GM23338 (cell line): ENCODE results near the gene TGM2. TPM values are rescaled to one million over a fixed set of nuclear protein-coding genes. Genes with fewer than 3 reads are reported as not detected.

Experiments
- ATAC-seq: fragments of 200-7000 bp; cut with Tn5 transposase; 3 replicates; pipeline ENCODE4 v1.9.1; 2020
- DNase-seq: peaks from one replicate; pipeline ENCODE4 v3.0.0-alpha.2; 2015; ENCODE audit warnings: low spot score
- H2AFZ ChIP-seq: fragments of 200-600 bp; sonication (generic); 2 replicates; pipeline ENCODE4 v1.8.0; 2016; ENCODE audit warnings: antibody characterized with exemption, mild to moderate bottlenecking, moderate library complexity
- H3F3A ChIP-seq: fragments of 200-600 bp; sonication (generic); replicated peaks from 2 replicates; pipeline ENCODE4 v1.8.0; 2017; ENCODE audit warnings: antibody characterized with exemption, mixed run types, low read depth
- H3K27ac ChIP-seq: fragments of 200-600 bp; sonication (generic); 2 replicates; pipeline ENCODE4 v1.6.1; 2016; ENCODE audit warnings: low read depth
- H3K27me3 ChIP-seq: fragments of 200-600 bp; sonication (generic); 2 replicates; pipeline ENCODE4 v1.8.0; 2016; ENCODE audit warnings: mild to moderate bottlenecking, mixed run types, moderate library complexity; ENCODE audit not compliant: insufficient read depth
- H3K36me3 ChIP-seq: fragments of 200-600 bp; sonication (generic); 2 replicates; pipeline ENCODE4 v1.8.0; 2016; ENCODE audit warnings: mild to moderate bottlenecking; ENCODE audit not compliant: insufficient read depth
- H3K4me1 ChIP-seq: fragments of 200-600 bp; sonication (generic); 2 replicates; pipeline ENCODE4 v1.8.0; 2016; ENCODE audit warnings: mild to moderate bottlenecking, moderate library complexity; ENCODE audit not compliant: insufficient read depth
- H3K4me2 ChIP-seq: fragments of 200-600 bp; sonication (generic); 2 replicates; pipeline ENCODE4 v1.7.1; 2017; ENCODE audit warnings: mixed run types
- H3K4me3 ChIP-seq: fragments of 200-600 bp; sonication (generic); 2 replicates; pipeline ENCODE4 v1.6.1; 2016; ENCODE audit warnings: mixed run types
- H3K79me2 ChIP-seq: fragments of 200-600 bp; sonication (generic); replicated peaks from 2 replicates; pipeline ENCODE4 v1.8.0; 2017; ENCODE audit warnings: mild to moderate bottlenecking; ENCODE audit not compliant: insufficient read depth
- H3K9me2 ChIP-seq: fragments of 200-600 bp; sonication (generic); 2 replicates; pipeline ENCODE4 v1.8.0; 2017; ENCODE audit not compliant: insufficient read depth
- H4K20me1 ChIP-seq: fragments of 200-600 bp; sonication (generic); replicated peaks from 2 replicates; pipeline ENCODE4 v1.8.0; 2017; ENCODE audit warnings: mild to moderate bottlenecking; ENCODE audit not compliant: insufficient read depth
- H3K27ac Mint-ChIP-seq: 2 replicates; pipeline ENCODE4 v1.8.0; 2020; ENCODE audit warnings: inconsistent platforms, mild to moderate bottlenecking, moderate library complexity, mixed read lengths
- H3K27me3 Mint-ChIP-seq: 3 replicates; pipeline ENCODE4 v1.8.0; 2022; ENCODE audit warnings: low read depth, mild to moderate bottlenecking, moderate library complexity, mixed read lengths, inconsistent platforms; ENCODE audit not compliant: insufficient read depth, poor library complexity
- H3K36me3 Mint-ChIP-seq: 3 replicates; pipeline ENCODE4 v1.8.0; 2021; ENCODE audit warnings: low read depth, mild to moderate bottlenecking, inconsistent platforms, moderate library complexity, mixed read lengths
- H3K4me1 Mint-ChIP-seq: 3 replicates; pipeline ENCODE4 v1.8.0; 2020; ENCODE audit warnings: mild to moderate bottlenecking, inconsistent platforms, mixed read lengths
- H3K4me3 Mint-ChIP-seq: 3 replicates; pipeline ENCODE4 v1.8.0; 2021; ENCODE audit warnings: moderate library complexity, mild to moderate bottlenecking, inconsistent platforms, mixed read lengths
- H3K9me3 Mint-ChIP-seq: 3 replicates; pipeline ENCODE4 v1.8.0; 2020; ENCODE audit warnings: moderate library complexity, mild to moderate bottlenecking, inconsistent platforms, mixed read lengths
- CREB1 ChIP-seq: fragments of 250-450 bp; sonication (Bioruptor Pico); IDR thresholded peaks from 2 replicates; pipeline ENCODE4 v1.5.0; 2020; ENCODE audit warnings: low read depth, mild to moderate bottlenecking, moderate library complexity
- EZH2phosphoT487 ChIP-seq: fragments of 200-600 bp; sonication (generic); IDR thresholded peaks from one replicate; pipeline ENCODE4 v1.8.1; 2018; ENCODE audit warnings: antibody characterized with exemption; ENCODE audit not compliant: unreplicated experiment
- JUNB ChIP-seq: IDR thresholded peaks from one replicate; pipeline ENCODE4 v1.6.1; 2016; ENCODE audit warnings: antibody characterized with exemption; ENCODE audit not compliant: unreplicated experiment
- NANOG ChIP-seq: IDR thresholded peaks from 2 replicates; pipeline ENCODE4 v1.6.1; 2016; ENCODE audit warnings: antibody characterized with exemption, borderline replicate concordance
- POLR2AphosphoS5 ChIP-seq: IDR thresholded peaks from 2 replicates; pipeline ENCODE4 v1.6.1; 2016; ENCODE audit warnings: antibody characterized with exemption, low read depth
- STAT1 ChIP-seq: IDR thresholded peaks from one replicate; pipeline ENCODE4 v1.6.1; 2016; ENCODE audit warnings: antibody characterized with exemption; ENCODE audit not compliant: unreplicated experiment
- ZNF114 ChIP-seq: fragments of 250-450 bp; sonication (Bioruptor Pico); IDR thresholded peaks from 2 replicates; pipeline ENCODE4 v1.5.0; 2020; ENCODE audit warnings: mild to moderate bottlenecking, moderate library complexity
- ZNF331 ChIP-seq: fragments of 250-450 bp; sonication (Bioruptor Pico); IDR thresholded peaks from 2 replicates; pipeline ENCODE4 v1.5.0; 2020; ENCODE audit warnings: low read depth, mild to moderate bottlenecking, moderate library complexity
- polyA plus RNA-seq: library from polyadenylated mRNA; unstranded; fragments of >200 nt; fragmentation: Nextera tagmentation; extraction: Ambion mirVana; gene quantifications from 2 replicates; pipeline ENCODE4 v1.2.1, GENCODE V29; 2016
- total RNA-seq: library from RNA; depleted of rRNA; stranded (reverse); fragments of >200 nt; shearing (Covaris generic); gene quantifications from 2 replicates; pipeline ENCODE4 v1.2.3, GENCODE V29; 2014
- TF ChIP-seq, protein P1 (sequence below): IDR thresholded peaks from one replicate; pipeline ENCODE4 v1.6.1; 2018; ENCODE audit warnings: antibody characterized with exemption; ENCODE audit not compliant: unreplicated experiment
- TF ChIP-seq, protein P2 (sequence below): fragments of 250-450 bp; sonication (Bioruptor Pico); IDR thresholded peaks from 2 replicates; pipeline ENCODE4 v1.5.0; 2020; ENCODE audit warnings: mild to moderate bottlenecking, moderate library complexity
- TF ChIP-seq, protein P3 (sequence below): IDR thresholded peaks from 2 replicates; pipeline ENCODE4 v1.6.1; 2016; ENCODE audit warnings: antibody characterized with exemption

Gene TGM2
- total and polyA plus RNA-seq, 2 experiments from 2014 or later: 0.45 to 1.0 TPM

DNA sequence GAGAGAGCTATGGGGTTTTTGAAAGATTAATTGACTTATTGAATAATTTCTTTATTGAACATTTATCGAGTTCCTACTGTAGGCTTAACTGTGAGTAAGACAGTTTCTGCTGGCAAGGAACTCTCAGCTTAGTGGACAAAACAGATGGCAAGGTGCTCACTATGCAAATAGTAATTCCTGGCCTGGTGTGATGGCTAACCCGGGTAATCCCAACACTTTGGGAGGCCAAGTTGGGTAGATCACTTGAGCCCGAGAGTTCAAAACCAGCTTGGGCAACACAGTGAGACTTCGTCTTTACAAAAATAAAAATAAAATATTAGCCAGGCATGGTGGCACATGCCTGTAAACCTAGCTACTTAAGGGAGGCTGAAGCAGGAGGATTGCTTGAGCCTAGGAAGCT, 13.5 kb upstream of the TGM2 start (continued):
- TF ChIP-seq, protein P1, sequence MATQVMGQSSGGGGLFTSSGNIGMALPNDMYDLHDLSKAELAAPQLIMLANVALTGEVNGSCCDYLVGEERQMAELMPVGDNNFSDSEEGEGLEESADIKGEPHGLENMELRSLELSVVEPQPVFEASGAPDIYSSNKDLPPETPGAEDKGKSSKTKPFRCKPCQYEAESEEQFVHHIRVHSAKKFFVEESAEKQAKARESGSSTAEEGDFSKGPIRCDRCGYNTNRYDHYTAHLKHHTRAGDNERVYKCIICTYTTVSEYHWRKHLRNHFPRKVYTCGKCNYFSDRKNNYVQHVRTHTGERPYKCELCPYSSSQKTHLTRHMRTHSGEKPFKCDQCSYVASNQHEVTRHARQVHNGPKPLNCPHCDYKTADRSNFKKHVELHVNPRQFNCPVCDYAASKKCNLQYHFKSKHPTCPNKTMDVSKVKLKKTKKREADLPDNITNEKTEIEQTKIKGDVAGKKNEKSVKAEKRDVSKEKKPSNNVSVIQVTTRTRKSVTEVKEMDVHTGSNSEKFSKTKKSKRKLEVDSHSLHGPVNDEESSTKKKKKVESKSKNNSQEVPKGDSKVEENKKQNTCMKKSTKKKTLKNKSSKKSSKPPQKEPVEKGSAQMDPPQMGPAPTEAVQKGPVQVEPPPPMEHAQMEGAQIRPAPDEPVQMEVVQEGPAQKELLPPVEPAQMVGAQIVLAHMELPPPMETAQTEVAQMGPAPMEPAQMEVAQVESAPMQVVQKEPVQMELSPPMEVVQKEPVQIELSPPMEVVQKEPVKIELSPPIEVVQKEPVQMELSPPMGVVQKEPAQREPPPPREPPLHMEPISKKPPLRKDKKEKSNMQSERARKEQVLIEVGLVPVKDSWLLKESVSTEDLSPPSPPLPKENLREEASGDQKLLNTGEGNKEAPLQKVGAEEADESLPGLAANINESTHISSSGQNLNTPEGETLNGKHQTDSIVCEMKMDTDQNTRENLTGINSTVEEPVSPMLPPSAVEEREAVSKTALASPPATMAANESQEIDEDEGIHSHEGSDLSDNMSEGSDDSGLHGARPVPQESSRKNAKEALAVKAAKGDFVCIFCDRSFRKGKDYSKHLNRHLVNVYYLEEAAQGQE: no peak

DNA sequence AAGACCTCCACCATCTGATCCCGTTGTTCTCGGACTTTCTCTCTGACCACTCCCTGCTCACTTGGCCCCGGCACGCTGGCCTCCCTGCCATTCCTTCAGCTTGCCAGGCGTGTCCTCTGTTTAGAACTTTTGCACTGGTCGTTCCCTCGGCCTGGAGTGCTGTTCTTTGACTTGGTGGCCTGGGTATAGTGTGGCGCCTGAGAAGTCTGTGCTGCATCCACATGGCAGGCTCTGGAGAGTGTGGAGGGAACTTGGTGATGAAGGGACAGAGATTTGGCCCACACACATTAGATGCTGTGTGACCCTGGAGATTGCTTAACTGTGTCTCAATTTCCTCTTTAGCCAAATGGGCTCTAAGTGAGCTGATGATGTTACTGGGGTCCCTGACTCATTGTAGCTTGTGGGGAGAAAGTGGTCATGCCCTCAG, 13.0 kb upstream of the TGM2 start:
- Mint-ChIP-seq H3K27me3 (no peaks in the 10 kb centered on the region), H3K4me1 (peaks cover 5% of the 10 kb centered on the region; the same call in 2 of the 3 replicates), H3K36me3 (no peaks in the 10 kb centered on the region), H3K9me3 (no peaks in the 10 kb centered on the region), H3K27ac (no peak overlapping the region), H3K4me3 (no peak overlapping the region)
- Histone ChIP-seq H3K4me1 (peaks cover 8% of the 10 kb centered on the region), H3K79me2 (no peaks in the 10 kb centered on the region), H3K4me3 (no peak overlapping the region), H2AFZ (0 out of 2 replicates have a peak overlapping the region, but pooled peaks have one; percentile 52), H3K27ac (no peak overlapping the region), H4K20me1 (no peaks in the 10 kb centered on the region), H3K27me3 (no peaks in the 10 kb centered on the region), H3K36me3 (no peaks in the 10 kb centered on the region), H3F3A (no peaks in the 10 kb centered on the region), H3K4me2 (no peak overlapping the region), H3K9me2 (no peaks in the 10 kb centered on the region)
- no peak for ATAC-seq
- TF ChIP-seq JUNB: no peak
- TF ChIP-seq NANOG: no peak
- TF ChIP-seq, protein P2, sequence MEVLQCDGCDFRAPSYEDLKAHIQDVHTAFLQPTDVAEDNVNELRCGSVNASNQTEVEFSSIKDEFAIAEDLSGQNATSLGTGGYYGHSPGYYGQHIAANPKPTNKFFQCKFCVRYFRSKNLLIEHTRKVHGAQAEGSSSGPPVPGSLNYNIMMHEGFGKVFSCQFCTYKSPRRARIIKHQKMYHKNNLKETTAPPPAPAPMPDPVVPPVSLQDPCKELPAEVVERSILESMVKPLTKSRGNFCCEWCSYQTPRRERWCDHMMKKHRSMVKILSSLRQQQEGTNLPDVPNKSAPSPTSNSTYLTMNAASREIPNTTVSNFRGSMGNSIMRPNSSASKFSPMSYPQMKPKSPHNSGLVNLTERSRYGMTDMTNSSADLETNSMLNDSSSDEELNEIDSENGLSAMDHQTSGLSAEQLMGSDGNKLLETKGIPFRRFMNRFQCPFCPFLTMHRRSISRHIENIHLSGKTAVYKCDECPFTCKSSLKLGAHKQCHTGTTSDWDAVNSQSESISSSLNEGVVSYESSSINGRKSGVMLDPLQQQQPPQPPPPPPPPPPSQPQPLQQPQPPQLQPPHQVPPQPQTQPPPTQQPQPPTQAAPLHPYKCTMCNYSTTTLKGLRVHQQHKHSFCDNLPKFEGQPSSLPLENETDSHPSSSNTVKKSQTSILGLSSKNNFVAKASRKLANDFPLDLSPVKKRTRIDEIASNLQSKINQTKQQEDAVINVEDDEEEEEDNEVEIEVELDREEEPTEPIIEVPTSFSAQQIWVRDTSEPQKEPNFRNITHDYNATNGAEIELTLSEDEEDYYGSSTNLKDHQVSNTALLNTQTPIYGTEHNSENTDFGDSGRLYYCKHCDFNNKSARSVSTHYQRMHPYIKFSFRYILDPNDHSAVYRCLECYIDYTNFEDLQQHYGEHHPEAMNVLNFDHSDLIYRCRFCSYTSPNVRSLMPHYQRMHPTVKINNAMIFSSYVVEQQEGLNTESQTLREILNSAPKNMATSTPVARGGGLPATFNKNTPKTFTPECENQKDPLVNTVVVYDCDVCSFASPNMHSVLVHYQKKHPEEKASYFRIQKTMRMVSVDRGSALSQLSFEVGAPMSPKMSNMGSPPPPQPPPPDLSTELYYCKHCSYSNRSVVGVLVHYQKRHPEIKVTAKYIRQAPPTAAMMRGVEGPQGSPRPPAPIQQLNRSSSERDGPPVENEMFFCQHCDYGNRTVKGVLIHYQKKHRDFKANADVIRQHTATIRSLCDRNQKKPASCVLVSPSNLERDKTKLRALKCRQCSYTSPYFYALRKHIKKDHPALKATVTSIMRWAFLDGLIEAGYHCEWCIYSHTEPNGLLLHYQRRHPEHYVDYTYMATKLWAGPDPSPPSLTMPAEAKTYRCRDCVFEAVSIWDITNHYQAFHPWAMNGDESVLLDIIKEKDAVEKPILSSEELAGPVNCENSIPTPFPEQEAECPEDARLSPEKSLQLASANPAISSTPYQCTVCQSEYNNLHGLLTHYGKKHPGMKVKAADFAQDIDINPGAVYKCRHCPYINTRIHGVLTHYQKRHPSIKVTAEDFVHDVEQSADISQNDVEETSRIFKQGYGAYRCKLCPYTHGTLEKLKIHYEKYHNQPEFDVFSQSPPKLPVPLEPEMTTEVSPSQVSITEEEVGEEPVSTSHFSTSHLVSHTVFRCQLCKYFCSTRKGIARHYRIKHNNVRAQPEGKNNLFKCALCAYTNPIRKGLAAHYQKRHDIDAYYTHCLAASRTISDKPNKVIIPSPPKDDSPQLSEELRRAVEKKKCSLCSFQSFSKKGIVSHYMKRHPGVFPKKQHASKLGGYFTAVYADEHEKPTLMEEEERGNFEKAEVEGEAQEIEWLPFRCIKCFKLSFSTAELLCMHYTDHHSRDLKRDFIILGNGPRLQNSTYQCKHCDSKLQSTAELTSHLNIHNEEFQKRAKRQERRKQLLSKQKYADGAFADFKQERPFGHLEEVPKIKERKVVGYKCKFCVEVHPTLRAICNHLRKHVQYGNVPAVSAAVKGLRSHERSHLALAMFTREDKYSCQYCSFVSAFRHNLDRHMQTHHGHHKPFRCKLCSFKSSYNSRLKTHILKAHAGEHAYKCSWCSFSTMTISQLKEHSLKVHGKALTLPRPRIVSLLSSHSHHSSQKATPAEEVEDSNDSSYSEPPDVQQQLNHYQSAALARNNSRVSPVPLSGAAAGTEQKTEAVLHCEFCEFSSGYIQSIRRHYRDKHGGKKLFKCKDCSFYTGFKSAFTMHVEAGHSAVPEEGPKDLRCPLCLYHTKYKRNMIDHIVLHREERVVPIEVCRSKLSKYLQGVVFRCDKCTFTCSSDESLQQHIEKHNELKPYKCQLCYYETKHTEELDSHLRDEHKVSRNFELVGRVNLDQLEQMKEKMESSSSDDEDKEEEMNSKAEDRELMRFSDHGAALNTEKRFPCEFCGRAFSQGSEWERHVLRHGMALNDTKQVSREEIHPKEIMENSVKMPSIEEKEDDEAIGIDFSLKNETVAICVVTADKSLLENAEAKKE (CRISPR knock-in tag): no peak
- TF ChIP-seq POLR2AphosphoS5: no peak
- no peak for TF ChIP-seq CREB1 (CRISPR knock-in tag)
- TF ChIP-seq EZH2phosphoT487: no peak
- no peak for TF ChIP-seq STAT1
- no peak for TF ChIP-seq ZNF114 (CRISPR knock-in tag)
- TF ChIP-seq, protein P1: no peak
- TF ChIP-seq ZNF331 (CRISPR knock-in tag): no peak
- TF ChIP-seq, protein P3, sequence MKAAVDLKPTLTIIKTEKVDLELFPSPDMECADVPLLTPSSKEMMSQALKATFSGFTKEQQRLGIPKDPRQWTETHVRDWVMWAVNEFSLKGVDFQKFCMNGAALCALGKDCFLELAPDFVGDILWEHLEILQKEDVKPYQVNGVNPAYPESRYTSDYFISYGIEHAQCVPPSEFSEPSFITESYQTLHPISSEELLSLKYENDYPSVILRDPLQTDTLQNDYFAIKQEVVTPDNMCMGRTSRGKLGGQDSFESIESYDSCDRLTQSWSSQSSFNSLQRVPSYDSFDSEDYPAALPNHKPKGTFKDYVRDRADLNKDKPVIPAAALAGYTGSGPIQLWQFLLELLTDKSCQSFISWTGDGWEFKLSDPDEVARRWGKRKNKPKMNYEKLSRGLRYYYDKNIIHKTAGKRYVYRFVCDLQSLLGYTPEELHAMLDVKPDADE: no peak
- no peak for DNase-seq
